ENCODE results near the gene NTMT1. TPM values are rescaled to one million over a fixed set of nuclear protein-coding genes. Genes with fewer than 3 reads are reported as not detected.

NTMT1 gene
- total RNA-seq, 1 experiment from 2014 or later = 84.8 TPM

DNA sequence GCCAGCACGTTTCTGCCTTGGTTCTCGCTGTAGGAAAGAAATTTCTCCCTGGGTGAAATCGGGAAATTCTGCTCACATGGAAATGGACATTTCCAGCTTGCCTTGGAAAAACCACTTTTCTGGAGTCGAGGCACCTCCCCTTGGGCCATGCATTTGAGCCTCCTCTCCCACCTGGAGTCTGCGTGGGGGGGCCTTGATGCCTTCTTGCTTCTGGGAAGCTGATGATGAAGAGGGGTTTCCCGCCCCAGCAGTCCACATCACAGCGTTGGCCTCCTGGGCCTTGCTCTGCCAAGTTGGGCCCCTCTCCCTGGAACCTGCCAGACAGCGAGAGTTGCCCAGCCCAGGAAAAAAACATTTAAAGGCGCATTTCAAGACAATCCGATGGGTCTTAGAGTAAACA is 17.7 kb downstream of the NTMT1 start:
- no peaks in the 10 kb centered on the region for H3K9me3 ChIP-seq (ENCODE audit: control insufficient read depth in 1 of 2, insufficient read depth in 1 of 2, low read depth in 1 of 2, low read length in 2 of 2)
- ChIA-PET POLR2A (no interaction called here), RAD21 (ENCODE audit: low non-redundant PET in 1 of 2, low total read pairs in 2 of 2, uncharacterized antibody in 2 of 2, unreplicated experiment in 2 of 2) (no interaction called here), CTCF (interaction anchor here (1.0 to 3.4 kb wide), 2 partner anchors 94 to 147 kb away, joined by 3 to 18 read pairs; no protein-coding TSS in a partner anchor)
- no peak overlapping the region for H3K27ac ChIP-seq (ENCODE audit: low read depth, low read length)
- BruUV-seq (replicated peaks) = no TSS peak
- H3K9ac ChIP-seq (ENCODE audit: low read length) = no peak overlapping the region
- H3K4me3 ChIP-seq (replicated peaks in 1 of 2; ENCODE audit: low read depth in 1 of 2, low read length in 2 of 2) = no peak overlapping the region
- intact Hi-C loops (cut with micrococcal nuclease) = loop anchor here (5.0 kb wide), 1 partner anchor 84 kb away; no protein-coding TSS in a partner anchor
- H4K20me1 ChIP-seq (ENCODE audit: insufficient read depth) = no peaks in the 10 kb centered on the region
- TF ChIP-seq EZH2 (IDR thresholded peaks at IDR 0.05) = no peak
- TF ChIP-seq JUND (IDR thresholded peaks at IDR 0.05) = no peak
- TF ChIP-seq SRF (IDR thresholded peaks at IDR 0.05; ENCODE audit: low read depth) = no peak
- no peak for TF ChIP-seq POLR2AphosphoS5 (IDR thresholded peaks at IDR 0.05; ENCODE audit: low read depth, low read length)
- TF ChIP-seq, protein P1, sequence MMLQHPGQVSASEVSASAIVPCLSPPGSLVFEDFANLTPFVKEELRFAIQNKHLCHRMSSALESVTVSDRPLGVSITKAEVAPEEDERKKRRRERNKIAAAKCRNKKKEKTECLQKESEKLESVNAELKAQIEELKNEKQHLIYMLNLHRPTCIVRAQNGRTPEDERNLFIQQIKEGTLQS (IDR thresholded peaks at IDR 0.05) = no peak
- no peak for TF ChIP-seq SIN3A (IDR thresholded peaks at IDR 0.05; ENCODE audit: low read depth)
- TF ChIP-seq POLR2A (IDR thresholded peaks at IDR 0.05; ENCODE audit: borderline replicate concordance, extremely low read depth, insufficient read depth, insufficient read length) = no peak
- H3K4me2 ChIP-seq (ENCODE audit: low read length) = no peak overlapping the region
- DNase-seq (ENCODE audit: low read depth, low spot score) (no peak), ATAC-seq (no peak)
- H3K79me2 ChIP-seq (ENCODE audit: insufficient read depth, low read length) = peaks cover 32% of the 10 kb centered on the region
- H3K9me2 ChIP-seq (ENCODE audit: insufficient read depth) = no peaks in the 10 kb centered on the region
- H3K4me1 ChIP-seq (ENCODE audit: control insufficient read depth in 1 of 2, insufficient read depth in 2 of 2, low read length in 2 of 2) = peaks cover 10 to 17% of the 10 kb centered on the region in 2 experiments; a peak in 3 of 4 replicates
- H2AFZ ChIP-seq (ENCODE audit: low read depth, low read length, poor library complexity, severe bottlenecking) = no peak overlapping the region
- peaks cover 0 to 5% of the 10 kb centered on the region in 2 experiments; a peak in 2 of 4 replicates for H3K36me3 ChIP-seq (ENCODE audit: control insufficient read depth in 1 of 2, insufficient read depth in 2 of 2, low read length in 2 of 2)
- no peaks in the 10 kb centered on the region for H3K27me3 ChIP-seq (ENCODE audit: insufficient read depth, low read length)

DNA sequence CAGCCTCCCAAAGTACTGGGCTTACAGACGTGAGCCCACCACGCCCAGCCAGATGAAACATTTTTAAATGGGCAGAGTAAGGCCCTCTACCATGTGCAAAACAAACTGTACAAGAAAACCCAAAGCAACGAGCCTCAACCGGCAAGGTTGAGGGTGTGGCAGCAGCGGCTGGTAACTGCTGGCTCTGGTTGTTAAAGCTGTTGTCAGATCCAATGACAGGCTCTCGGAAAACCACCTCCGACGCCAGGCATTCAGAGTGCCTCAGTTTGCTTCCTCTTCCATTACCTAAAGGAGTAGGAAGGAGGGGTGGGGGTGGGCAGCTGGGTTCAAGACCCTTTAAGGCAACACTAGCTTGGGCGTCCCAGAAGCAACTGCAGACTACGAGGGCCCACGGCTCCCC is 18.4 kb downstream of the NTMT1 start:
- Histone ChIP-seq H3K27ac (ENCODE audit: low read depth, low read length) (no peak overlapping the region), H3K4me3 (replicated peaks in 1 of 2; ENCODE audit: low read depth in 1 of 2, low read length in 2 of 2) (no peak overlapping the region), H3K9ac (ENCODE audit: low read length) (no peak overlapping the region), H3K9me2 (ENCODE audit: insufficient read depth) (no peaks in the 10 kb centered on the region), H3K9me3 (ENCODE audit: control insufficient read depth in 1 of 2, insufficient read depth in 1 of 2, low read depth in 1 of 2, low read length in 2 of 2) (no peaks in the 10 kb centered on the region), H4K20me1 (ENCODE audit: insufficient read depth) (no peaks in the 10 kb centered on the region), H3K79me2 (ENCODE audit: insufficient read depth, low read length) (peaks cover 26% of the 10 kb centered on the region), H2AFZ (ENCODE audit: low read depth, low read length, poor library complexity, severe bottlenecking) (no peak overlapping the region), H3K4me2 (ENCODE audit: low read length) (no peak overlapping the region), H3K27me3 (ENCODE audit: insufficient read depth, low read length) (no peaks in the 10 kb centered on the region), H3K36me3 (ENCODE audit: control insufficient read depth in 1 of 2, insufficient read depth in 2 of 2, low read length in 2 of 2) (peaks cover 0 to 1% of the 10 kb centered on the region in 2 experiments; a peak in 1 of 4 replicates), H3K4me1 (ENCODE audit: control insufficient read depth in 1 of 2, insufficient read depth in 2 of 2, low read length in 2 of 2) (peaks cover 10 to 17% of the 10 kb centered on the region in 2 experiments; a peak in 3 of 4 replicates)
- intact Hi-C loops (cut with micrococcal nuclease) = loop anchor here (5.0 kb wide), 1 partner anchor 83 kb away; no protein-coding TSS in a partner anchor
- no peak for DNase-seq (ENCODE audit: low read depth, low spot score)
- ATAC-seq = no peak
- ChIA-PET CTCF (interaction anchor here (3.4 kb wide), 1 partner anchor 147 kb away, joined by 18 read pairs; no protein-coding TSS in a partner anchor), POLR2A (no interaction called here), RAD21 (ENCODE audit: low non-redundant PET in 1 of 2, low total read pairs in 2 of 2, uncharacterized antibody in 2 of 2, unreplicated experiment in 2 of 2) (interaction anchor here in 1 of 2 experiments (0.6 kb wide), 1 partner anchor 309 kb away, joined by 4 read pairs; no protein-coding TSS in a partner anchor)
- no TSS peak for BruUV-seq (replicated peaks)
- TF ChIP-seq EZH2 (IDR thresholded peaks at IDR 0.05) = no peak
- TF ChIP-seq, protein P1 (IDR thresholded peaks at IDR 0.05) = no peak
- no peak for TF ChIP-seq CEBPB (IDR thresholded peaks at IDR 0.05; ENCODE audit: low read depth)
- TF ChIP-seq CBX3 (IDR thresholded peaks at IDR 0.05; ENCODE audit: low read depth) = no peak
- TF ChIP-seq, protein P2, sequence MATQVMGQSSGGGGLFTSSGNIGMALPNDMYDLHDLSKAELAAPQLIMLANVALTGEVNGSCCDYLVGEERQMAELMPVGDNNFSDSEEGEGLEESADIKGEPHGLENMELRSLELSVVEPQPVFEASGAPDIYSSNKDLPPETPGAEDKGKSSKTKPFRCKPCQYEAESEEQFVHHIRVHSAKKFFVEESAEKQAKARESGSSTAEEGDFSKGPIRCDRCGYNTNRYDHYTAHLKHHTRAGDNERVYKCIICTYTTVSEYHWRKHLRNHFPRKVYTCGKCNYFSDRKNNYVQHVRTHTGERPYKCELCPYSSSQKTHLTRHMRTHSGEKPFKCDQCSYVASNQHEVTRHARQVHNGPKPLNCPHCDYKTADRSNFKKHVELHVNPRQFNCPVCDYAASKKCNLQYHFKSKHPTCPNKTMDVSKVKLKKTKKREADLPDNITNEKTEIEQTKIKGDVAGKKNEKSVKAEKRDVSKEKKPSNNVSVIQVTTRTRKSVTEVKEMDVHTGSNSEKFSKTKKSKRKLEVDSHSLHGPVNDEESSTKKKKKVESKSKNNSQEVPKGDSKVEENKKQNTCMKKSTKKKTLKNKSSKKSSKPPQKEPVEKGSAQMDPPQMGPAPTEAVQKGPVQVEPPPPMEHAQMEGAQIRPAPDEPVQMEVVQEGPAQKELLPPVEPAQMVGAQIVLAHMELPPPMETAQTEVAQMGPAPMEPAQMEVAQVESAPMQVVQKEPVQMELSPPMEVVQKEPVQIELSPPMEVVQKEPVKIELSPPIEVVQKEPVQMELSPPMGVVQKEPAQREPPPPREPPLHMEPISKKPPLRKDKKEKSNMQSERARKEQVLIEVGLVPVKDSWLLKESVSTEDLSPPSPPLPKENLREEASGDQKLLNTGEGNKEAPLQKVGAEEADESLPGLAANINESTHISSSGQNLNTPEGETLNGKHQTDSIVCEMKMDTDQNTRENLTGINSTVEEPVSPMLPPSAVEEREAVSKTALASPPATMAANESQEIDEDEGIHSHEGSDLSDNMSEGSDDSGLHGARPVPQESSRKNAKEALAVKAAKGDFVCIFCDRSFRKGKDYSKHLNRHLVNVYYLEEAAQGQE (IDR thresholded peaks at IDR 0.05; ENCODE audit: low read depth) = no peak
- no peak for TF ChIP-seq ZNF274 (IDR thresholded peaks at IDR 0.05; ENCODE audit: low read depth, low read length)
- no peak for TF ChIP-seq TCF7L2 (IDR thresholded peaks at IDR 0.05; ENCODE audit: borderline replicate concordance, extremely low read depth, insufficient read depth, insufficient read length)
- no peak for TF ChIP-seq YY1 (IDR thresholded peaks at IDR 0.05; ENCODE audit: extremely low read depth, insufficient replicate concordance, low read depth, low read length)
- TF ChIP-seq JUND (IDR thresholded peaks at IDR 0.05) = no peak
- TF ChIP-seq SP1 (IDR thresholded peaks at IDR 0.05; ENCODE audit: low read depth) = no peak
- no peak for TF ChIP-seq POLR2AphosphoS5 (IDR thresholded peaks at IDR 0.05; ENCODE audit: low read depth, low read length)
- TF ChIP-seq POLR2A (IDR thresholded peaks at IDR 0.05; ENCODE audit: borderline replicate concordance, extremely low read depth, insufficient read depth, insufficient read length) = no peak
- TF ChIP-seq EGR1 (IDR thresholded peaks at IDR 0.05; ENCODE audit: low read depth) = no peak
- TF ChIP-seq SRF (IDR thresholded peaks at IDR 0.05; ENCODE audit: low read depth) = no peak

Data from HCT116 (cell line).